ENCODE results near the gene ACTN1.
"Not testable (repeated sequence)": the region's sequence is repeated elsewhere in the genome, so short reads cannot be mapped to it uniquely, and the experiment has no call there.

ACTN1 gene

DNA sequence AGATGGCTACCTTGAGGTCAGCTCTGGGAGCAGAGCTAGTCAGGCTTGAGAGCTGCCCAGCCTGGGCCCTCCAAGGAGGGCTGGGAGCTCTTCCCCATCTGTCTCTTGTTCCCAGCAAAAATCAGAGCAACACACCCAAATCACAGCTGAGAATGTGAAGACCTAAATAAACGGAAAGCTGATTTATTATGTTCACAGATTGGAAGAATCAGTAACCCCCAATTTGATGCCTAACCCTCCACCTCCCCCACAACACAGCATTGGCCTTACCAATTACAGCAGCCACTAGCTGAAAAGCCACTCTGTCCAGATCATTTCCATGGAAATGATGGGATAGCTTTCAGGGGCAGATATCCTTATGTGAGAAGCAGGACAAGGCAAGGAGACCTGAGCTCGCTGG lies 7.1 kb upstream of the ACTN1 start:
- no peak for DNase-seq

DNA sequence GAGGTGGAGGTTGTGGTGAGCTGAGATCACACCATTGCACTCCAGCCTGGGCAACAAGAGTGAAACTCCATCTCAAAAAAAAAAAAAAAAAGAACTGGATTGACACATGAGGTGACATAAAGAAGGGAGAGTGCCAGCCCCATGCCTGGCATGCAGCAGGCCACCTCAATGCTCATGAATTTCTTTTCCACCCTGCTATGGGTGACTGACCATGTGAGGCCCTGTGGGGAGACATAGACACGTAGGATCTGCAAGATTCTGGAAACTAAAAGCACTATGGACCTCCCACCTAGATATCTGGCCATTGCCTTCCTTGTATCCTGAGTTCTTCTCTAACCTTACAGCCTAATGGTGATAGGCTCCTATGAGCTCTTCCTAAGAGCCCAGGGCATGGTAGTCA lies 5.6 kb upstream of the ACTN1 start:
- no peak for DNase-seq

GRCh38 chr14:68983191-68983590 lies 4.1 kb upstream of the ACTN1 start:
- DNase-seq, result no peak

GRCh38 chr14:68982581-68982980 lies 3.5 kb upstream of the ACTN1 start:
- DNase-seq, result no peak

DNA sequence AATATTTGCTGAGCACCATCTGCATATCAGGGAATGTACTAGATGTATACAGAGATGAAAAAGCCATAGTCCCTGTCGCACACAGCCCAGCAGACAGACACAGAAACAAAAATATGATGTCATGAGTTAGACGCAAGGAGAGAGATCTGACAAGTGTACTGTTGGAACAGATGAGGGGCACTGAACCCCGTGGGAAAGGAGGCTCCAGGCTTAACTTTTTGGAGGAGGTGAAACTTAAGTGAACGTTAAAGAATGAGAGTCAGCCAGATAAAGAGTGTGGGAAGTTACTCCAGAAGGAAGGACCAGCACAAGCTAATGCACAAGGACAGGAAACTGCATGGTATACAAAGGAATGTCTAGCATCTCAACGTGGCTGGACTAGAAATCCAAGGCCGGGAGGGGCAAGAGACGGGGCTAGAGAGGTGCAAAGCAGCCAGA lies 2.5 kb upstream of the ACTN1 start:
- DNase-seq, result no peak

DNA sequence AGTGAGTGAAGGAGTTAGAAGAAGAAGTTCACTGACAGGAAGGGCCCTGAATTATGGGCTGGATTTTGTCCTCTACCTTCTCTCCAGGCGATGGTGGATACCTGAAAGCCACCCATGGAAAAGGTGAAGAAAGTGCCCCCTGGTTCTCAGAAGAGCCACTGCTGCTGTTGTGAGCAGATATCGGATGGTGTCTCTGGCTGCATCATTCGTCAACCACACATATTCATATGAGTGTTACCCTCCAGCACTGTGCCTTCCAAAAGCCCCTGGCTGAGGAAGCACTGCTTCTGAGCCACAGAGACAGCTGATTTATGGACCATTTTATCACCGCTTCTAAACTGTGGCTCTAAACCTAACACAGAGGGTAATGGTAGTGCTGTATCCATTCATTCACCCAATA lies 2.0 kb upstream of the ACTN1 start:
- DNase-seq, result no peak

GRCh38 chr14:68979722-68980451 lies 785 bp upstream of the ACTN1 start:
- DNase-seq, result no peak

GRCh38 chr14:68978172-68978911 lies 760 bp downstream of the ACTN1 start:
- no peak for DNase-seq

GRCh38 chr14:68977718-68978171 lies 1.4 kb downstream of the ACTN1 start:
- DNase-seq, result peak; percentile 77

GRCh38 chr14:68977180-68977717 lies 1.9 kb downstream of the ACTN1 start:
- no peak for DNase-seq

- DNase-seq, result no peak
Observed at GRCh38 chr14:68976160-68977067, 2.7 kb downstream of the ACTN1 start.

- no peak for DNase-seq
Observed at GRCh38 chr14:68975667-68976066, 3.4 kb downstream of the ACTN1 start.

- no peak for DNase-seq
Observed at GRCh38 chr14:68974759-68975347, 4.2 kb downstream of the ACTN1 start.

- no peak for DNase-seq
Observed at GRCh38 chr14:68973639-68974038, 5.5 kb downstream of the ACTN1 start.

DNA sequence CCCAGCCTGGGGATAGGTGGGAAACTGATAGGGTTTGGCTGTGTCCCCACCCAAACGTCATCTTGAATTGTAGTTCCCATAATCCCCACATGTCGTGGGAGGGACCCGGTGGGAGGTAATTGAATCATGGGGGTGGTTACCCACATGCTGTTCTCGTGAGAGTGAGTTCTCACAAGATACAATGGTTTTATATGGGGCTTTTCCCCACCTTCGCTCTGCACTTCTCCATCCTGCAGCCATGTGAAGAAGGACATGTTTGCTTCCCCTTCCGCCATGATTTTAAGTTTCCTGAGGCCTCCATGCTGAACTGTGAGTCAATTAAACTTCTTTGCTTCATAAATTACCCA lies 5.9 kb downstream of the ACTN1 start:
- not testable (repeated sequence) for DNase-seq

DNA sequence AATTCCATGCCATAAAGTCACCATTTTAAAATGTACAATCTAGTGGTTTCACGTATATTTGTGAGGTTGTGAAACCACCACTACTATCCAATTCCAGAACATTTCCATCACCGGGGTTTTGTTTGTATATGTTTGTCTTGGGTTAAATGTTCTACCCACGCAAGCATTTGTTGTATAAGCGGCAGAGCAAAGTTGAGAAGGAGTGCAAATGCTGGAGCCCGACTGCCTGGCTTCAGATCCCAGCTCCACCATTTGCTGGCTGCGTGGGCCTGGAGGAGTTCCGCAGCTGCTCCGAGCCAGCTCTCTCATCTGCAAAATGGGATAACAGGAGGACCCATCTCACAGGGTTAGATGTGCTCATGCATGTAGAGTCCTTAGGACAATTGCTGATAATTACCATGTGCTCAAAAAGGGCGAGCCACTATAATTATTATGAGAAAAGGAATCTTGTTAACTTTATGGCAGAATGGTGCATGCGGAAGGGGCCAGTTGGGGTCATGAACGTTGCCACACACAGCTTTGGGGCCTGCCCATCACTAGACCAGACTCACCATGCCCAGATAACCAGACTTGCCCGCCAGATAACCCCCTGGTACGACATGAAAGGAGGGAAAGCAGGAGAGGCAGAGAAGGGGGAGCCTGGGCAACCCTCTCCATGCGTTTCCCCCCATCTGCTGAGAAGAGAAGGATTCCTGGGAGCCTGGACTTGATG lies 6.4 kb downstream of the ACTN1 start:
- DNase-seq, result no peak

DNA sequence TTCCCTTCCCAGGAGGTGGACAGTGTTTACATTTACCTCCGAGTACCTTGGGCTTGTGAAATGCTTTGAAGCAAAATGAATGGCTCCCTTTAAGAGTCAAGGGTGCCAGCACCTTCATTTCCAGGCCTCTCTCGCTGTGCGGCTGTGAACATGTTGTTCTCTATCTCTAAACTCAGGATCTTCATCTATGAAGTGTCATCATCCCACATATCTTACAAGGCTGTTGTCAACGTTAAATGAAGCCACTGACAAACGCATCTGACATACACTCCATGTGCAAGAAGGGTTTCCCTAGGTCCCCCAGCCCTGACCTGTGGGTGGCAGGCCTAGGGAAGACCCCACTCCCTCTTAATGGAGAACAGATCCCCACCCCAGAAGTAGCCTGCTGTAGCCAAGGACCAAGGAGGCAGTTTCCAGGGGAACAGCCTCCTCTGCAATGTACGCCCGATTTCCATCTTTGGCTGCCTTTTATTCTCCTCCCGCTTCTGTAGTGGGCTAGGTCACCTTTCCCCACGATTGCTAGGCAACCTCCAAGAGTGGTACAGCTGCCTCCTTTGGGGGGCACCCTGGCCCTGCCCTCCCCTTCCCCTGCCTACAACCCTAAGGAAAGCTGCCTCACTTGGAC lies 7.6 kb downstream of the ACTN1 start:
- no peak for DNase-seq

DNA sequence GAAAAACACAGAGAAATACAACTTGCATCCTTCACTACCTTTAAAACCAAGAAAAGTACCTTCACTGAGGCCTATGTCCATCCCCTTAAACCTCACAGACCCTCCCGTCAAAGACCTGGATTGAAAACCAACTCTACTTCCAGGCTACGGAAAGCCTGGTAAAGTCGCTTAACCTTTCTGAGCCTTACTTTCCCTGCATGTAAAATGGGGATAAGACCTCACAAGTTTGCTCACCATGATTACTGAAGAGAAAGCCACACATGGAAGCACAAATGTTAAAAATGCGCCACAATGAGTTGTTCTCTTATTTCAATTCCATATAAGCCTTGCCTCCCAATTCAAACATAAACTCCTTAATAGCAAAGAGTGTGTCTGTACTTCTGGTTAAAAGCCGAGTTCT lies 8.4 kb downstream of the ACTN1 start:
- DNase-seq, result no peak

DNA sequence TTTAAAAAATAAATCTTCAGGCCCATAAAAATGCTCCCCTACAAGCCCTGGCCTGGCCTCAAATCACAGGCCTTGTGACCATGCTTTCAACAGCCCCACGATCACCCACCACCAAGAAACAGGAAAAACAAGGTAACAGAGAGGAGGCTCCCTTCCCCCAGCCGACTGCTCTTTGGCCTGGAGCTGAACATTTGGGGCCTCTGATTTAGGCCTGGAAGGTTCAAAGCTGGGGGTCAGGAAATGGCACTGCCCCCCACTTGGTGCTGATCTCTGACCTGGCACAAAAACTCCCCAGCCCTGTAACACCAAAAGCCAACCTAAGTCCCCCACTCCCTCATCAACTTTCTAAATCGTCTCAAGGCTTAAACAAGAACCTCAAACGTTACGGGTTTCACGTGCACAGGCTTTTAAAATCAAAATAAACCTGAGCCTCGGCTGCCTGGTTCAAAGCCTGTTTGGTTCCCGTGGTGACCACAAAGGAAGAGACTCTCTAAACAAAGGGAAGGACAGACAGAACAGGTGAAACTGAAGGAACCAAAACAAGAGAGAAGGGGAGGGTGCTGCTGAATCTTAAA lies 9.0 kb downstream of the ACTN1 start:
- DNase-seq, result no peak

GRCh38 chr14:68969278-68970033 lies 9.6 kb downstream of the ACTN1 start:
- DNase-seq, result no peak

All from GDM1 (cell line).